ENCODE measurements around the gene CFAP58.

The CFAP58 gene

DNA sequence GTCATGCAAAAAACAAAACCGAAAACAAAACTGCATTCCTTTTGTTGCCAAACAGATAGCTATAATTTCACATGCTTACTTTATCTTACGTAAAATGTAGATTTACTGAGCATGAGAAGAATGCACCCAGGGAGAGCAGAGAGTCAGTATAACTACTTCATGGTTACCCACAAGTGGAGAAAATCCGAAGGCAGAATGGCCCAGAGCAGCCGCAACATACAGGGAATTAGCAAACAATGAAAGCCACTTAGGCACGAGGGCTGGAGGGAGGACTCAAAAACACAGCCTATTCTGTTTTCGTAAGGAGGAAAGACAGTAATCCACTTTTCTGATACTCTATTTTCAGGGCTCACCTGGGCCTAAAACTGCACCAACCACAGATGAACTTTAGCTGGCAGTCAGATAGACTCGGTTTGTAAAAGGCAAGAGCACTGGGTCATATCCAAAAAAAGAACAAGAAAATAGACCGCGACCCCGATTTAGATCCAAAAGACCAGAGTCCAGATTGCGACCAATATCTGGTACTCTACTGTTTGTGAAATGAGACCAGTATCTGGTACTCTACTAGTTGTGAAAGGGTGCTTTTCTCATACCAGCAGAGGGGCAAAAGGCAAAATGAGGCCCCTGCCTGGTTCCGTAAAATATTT, 16.7 kb upstream of the CFAP58 start:
- DNase-seq (ENCODE audit: low spot score), result no peak

GRCh38 chr10:104337521-104337984, 16.1 kb upstream of the CFAP58 start:
- DNase-seq (ENCODE audit: low spot score), result no peak

GRCh38 chr10:104337985-104338735, 15.5 kb upstream of the CFAP58 start, which contains the start of gene ITPRIP:
TSS of gene ITPRIP (minus strand) at chr10:104338465. CDS start at chr10:104316051, 22,414 bp downstream.
- DNase-seq (ENCODE audit: low spot score), result peak; percentile 68

DNA sequence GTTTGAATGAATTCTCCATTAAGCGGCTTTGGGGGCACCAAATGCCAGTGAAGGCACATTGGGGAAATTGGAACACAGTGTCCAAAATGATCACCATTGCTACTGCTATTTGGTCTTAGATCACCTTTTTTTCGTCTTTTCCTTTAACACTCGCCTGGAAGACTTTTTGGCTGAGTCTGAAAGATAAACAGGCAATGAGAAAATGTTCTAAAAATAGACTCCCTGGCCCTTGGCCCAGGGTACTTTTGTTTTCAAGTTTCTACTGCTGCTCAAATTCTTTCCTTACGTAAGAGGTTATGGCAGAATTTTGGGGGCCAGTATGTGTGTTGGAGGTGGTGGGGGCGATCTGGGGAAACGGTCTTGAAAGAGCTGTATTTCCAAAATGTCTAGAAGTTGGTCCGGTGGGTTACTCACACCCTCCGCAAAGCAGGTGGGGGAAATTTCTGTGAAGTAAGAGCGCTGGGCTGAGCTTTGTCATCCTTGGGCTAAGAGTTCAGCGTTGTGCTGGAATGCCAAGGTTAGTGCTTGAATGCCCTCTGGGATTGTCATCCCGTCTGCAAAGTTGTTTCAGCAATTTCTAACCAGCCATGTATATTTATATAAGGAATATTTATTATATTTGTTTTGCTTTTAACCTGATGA, 14.0 kb upstream of the CFAP58 start:
- no peak for DNase-seq (ENCODE audit: low spot score)

DNA sequence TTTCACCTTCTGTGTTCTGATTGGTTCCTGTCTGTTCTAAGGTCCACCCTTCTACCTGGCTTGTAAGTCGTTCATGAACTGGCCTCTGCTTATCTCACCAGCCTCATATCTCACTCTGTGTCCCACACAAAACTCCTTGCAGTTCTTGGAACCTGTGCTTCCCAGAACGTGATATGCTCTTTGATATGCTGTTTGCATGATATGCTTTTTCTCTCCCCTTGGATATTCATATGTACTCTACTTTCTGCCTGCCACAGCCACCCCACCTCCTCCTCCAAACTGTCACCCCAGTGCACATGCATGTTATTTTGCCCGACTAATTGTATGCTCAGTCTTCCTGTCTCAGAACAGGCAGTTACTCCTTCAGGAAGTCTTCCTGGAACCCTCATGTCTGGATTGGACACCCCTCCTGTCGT, 13.5 kb upstream of the CFAP58 start:
- DNase-seq (ENCODE audit: low spot score), result no peak

GRCh38 chr10:104340641-104341040, 13.0 kb upstream of the CFAP58 start:
- no peak for DNase-seq (ENCODE audit: low spot score)

DNA sequence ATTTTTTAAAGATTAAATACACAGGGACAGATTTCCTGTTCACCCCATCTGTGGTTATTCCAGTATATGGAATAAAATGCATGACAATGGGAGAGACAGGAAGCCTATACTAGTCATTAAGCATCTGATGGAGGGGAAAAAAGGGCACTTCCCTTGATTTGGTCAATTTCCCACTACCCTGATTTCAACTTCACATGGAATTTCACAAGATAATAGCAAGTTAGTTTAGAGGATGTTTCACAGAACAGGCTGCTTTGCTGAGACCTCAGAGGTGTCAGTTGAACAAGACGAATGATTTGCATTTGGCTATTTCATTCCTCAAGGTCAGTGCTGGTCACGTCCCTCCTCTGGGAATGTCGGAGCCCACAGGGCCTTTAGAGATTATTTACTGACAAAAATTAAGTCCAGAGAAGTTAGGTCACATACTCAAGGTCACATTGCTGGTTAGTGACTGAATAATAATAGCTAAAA, 10.7 kb upstream of the CFAP58 start:
- no peak for DNase-seq (ENCODE audit: low spot score)

DNA sequence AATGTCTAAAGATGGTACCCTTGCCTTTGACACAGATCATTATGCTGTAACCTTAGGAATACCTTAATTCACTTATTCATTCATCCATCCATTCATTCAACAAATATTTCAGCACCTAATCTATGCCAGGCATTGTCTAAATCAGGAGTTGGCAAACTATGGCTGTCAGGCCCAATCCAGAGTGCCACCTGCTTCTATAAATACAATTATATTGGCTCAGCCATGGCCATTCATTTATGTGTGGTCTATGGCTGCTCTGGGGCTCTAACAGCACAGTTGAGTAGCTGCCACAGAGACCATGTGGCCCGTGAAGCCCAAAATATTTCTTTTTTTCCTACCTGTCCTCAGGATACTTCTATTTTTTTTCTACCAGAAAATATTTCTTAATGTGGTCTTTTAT, 9.4 kb upstream of the CFAP58 start:
- DNase-seq (ENCODE audit: low spot score), result no peak

GRCh38 chr10:104345515-104345914, 8.1 kb upstream of the CFAP58 start:
- no peak for DNase-seq (ENCODE audit: low spot score)

- no peak for DNase-seq (ENCODE audit: low spot score)
These were observed 7.7 kb upstream of the CFAP58 start for GRCh38 chr10:104345941-104346340.

- DNase-seq (ENCODE audit: low spot score), result no peak
These were observed 6.2 kb upstream of the CFAP58 start for GRCh38 chr10:104347295-104348045.

- DNase-seq (ENCODE audit: low spot score), result no peak
These were observed 5.0 kb upstream of the CFAP58 start for GRCh38 chr10:104348601-104349000.

GRCh38 chr10:104349623-104350126, 4.0 kb upstream of the CFAP58 start:
- DNase-seq (ENCODE audit: low spot score), result no peak

DNA sequence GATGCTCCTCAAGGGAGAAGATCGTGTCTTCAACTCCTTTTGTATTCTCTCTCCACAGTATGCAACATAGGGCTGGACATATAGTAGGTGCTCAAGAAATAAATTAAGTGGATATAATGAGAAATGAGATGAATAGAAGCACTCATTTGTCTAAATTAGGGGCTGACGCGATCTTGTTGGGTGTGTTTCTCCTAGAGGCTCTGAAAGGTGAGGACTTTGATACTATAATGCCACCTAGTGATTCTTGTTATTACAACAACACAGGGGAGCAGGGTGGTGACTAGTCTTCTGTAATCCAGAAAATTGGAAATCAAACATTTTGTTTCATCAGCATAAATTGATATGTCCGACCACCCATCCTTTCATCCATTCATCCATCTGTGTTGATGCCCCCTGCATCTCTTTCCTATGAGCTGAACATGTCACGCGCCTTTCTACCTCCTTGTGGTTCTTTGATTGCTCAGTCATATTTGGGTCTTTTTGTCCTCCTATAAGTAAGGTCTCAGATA, 3.5 kb upstream of the CFAP58 start:
- DNase-seq (ENCODE audit: low spot score), result peak; percentile 74

- peak; percentile 33 for DNase-seq (ENCODE audit: low spot score)
These were observed 2.5 kb upstream of the CFAP58 start for GRCh38 chr10:104351061-104351702.

DNA sequence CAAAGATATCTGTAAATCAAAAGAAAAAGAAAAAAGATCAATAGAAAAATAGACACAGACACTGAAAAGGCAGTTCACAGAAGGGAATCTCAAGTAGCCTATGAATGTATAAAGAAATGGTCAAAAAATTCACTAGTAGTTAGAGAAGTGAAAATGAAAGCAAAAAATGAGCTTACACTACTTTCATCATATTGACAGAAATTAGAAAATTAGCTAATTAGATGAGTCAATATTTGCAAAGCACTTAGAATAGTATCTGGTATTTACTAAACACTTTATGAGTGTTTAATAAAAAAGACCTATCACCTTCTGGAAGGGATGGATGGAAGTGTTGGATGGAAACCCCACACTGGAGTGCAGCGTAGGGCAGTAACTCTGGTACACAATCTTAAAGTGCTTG, 1.7 kb upstream of the CFAP58 start:
- no peak for DNase-seq (ENCODE audit: low spot score)

- no peak for DNase-seq (ENCODE audit: low spot score)
These were observed 6.2 kb downstream of the CFAP58 start for GRCh38 chr10:104359811-104360210.

GRCh38 chr10:104367904-104368303, 14.3 kb downstream of the CFAP58 start:
- DNase-seq (ENCODE audit: low spot score), result no peak

GRCh38 chr10:104368381-104368780, 14.7 kb downstream of the CFAP58 start:
- no peak for DNase-seq (ENCODE audit: low spot score)

- DNase-seq (ENCODE audit: low spot score), result no peak
These were observed 18.1 kb downstream of the CFAP58 start for GRCh38 chr10:104371753-104372152.

GRCh38 chr10:104374591-104374990, 21.0 kb downstream of the CFAP58 start:
- no peak for DNase-seq (ENCODE audit: low spot score)

Data from CD4-positive, alpha-beta T cell treated with Interleukin-15 for 4 hours (primary cell).